Ishikawa (cell line): ENCODE data around the gene TMEM88.

ENCODE experiments used
- CREB1 ChIP-seq: IDR thresholded peaks from 2 replicates; pipeline ENCODE4 v1.6.1; 2012; ENCODE audit warnings: low read depth
- EGR1 ChIP-seq: IDR thresholded peaks from 2 replicates; pipeline ENCODE4 v1.6.1; 2012
- EP300 ChIP-seq: IDR thresholded peaks from 2 replicates; pipeline ENCODE4 v1.6.1; 2012; ENCODE audit warnings: borderline replicate concordance
- FOXM1 ChIP-seq: IDR thresholded peaks from 2 replicates; pipeline ENCODE4 v1.6.1; 2012; ENCODE audit warnings: low read depth, borderline replicate concordance
- MAX ChIP-seq: IDR thresholded peaks from 2 replicates; pipeline ENCODE4 v1.6.1; 2012
- NFIC ChIP-seq: IDR thresholded peaks from 2 replicates; pipeline ENCODE4 v1.6.1; 2012
- RAD21 ChIP-seq: IDR thresholded peaks from 2 replicates; pipeline ENCODE4 v1.6.1; 2012; ENCODE audit warnings: low read depth
- TAF1 ChIP-seq: IDR thresholded peaks from 2 replicates; pipeline ENCODE4 v1.6.1; 2012; ENCODE audit warnings: low read depth, mild to moderate bottlenecking
- TEAD4 ChIP-seq: IDR thresholded peaks from 2 replicates; pipeline ENCODE4 v1.6.1; 2012

GRCh38 chr17:7888184-7888920, 33.5 kb downstream of the TMEM88 start, which contains the start of gene CHD3:
- TF ChIP-seq NFIC (peak; percentile 38; the same call in 1 of the 2 replicates), TEAD4 (no peak), MAX (peak; percentile 42; the same call in 1 of the 2 replicates), RAD21 (no peak), TAF1 (no peak), CREB1 (no peak), EGR1 (no peak; the same call in 1 of the 2 replicates), EP300 (peak; percentile 45; the same call in 1 of the 2 replicates), FOXM1 (no peak)
